Measurements from ENCODE around the gene TMEM213. TPM values are rescaled to one million over a fixed set of nuclear protein-coding genes. Genes with fewer than 3 reads are reported as not detected.
"Not testable (repeated sequence)": the region's sequence is repeated elsewhere in the genome, so short reads cannot be mapped to it uniquely, and the experiment has no call there.

Gene TMEM213
- total RNA-seq, 2 donors from 2014 or later: not detected

DNA sequence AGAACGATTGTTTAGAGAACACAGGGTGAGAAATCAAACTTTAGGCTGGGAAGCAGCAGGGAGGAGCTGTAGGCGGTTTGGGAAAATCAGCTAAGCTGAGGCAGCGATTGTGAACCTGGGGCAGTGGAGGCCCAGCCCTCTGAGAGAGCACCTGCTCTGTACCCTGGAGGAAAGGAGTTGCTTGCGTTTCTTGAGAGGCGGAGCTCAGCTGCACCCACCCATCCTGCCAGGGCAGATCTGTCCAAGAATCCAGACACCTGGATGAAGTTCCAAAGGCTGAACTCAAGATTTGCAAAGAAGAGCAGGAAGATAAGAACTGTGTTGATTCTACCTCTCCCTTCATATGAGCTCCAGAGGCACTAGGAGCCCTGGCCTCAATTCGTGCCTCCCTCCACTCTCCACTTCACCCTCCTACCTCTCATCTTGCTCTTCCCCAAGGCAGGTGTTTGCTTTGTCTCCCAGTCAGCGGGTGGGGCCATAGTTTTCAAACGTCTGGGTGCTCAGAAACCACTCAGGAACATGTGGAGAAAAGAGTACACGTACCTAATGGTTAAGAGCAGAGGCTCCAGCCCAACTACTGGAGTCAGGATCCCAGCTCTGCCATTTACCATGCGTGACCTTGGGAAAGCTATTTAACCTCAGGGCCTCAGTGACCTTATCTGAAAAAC, 21.5 kb upstream of the TMEM213 start:
- Histone ChIP-seq H3K4me1 (ENCODE audit: control insufficient read depth in 1 of 2, low read depth in 2 of 2) (no peaks in the 10 kb centered on the region), H3K4me3 (no peak overlapping the region), H3K9me3 (no peaks in the 10 kb centered on the region), H3K27me3 (replicated peaks; ENCODE audit: insufficient read depth) (no peaks in the 10 kb centered on the region), H3K36me3 (no peaks in the 10 kb centered on the region), H3K27ac (no peak overlapping the region)
- no peak for ATAC-seq (ENCODE audit: insufficient number of reproducible peaks, low FRiP score, low read depth)
- no peak for DNase-seq (ENCODE audit: low spot score)
- TF ChIP-seq, protein P1, sequence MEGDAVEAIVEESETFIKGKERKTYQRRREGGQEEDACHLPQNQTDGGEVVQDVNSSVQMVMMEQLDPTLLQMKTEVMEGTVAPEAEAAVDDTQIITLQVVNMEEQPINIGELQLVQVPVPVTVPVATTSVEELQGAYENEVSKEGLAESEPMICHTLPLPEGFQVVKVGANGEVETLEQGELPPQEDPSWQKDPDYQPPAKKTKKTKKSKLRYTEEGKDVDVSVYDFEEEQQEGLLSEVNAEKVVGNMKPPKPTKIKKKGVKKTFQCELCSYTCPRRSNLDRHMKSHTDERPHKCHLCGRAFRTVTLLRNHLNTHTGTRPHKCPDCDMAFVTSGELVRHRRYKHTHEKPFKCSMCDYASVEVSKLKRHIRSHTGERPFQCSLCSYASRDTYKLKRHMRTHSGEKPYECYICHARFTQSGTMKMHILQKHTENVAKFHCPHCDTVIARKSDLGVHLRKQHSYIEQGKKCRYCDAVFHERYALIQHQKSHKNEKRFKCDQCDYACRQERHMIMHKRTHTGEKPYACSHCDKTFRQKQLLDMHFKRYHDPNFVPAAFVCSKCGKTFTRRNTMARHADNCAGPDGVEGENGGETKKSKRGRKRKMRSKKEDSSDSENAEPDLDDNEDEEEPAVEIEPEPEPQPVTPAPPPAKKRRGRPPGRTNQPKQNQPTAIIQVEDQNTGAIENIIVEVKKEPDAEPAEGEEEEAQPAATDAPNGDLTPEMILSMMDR (IDR thresholded peaks at IDR 0.05): no peak

DNA sequence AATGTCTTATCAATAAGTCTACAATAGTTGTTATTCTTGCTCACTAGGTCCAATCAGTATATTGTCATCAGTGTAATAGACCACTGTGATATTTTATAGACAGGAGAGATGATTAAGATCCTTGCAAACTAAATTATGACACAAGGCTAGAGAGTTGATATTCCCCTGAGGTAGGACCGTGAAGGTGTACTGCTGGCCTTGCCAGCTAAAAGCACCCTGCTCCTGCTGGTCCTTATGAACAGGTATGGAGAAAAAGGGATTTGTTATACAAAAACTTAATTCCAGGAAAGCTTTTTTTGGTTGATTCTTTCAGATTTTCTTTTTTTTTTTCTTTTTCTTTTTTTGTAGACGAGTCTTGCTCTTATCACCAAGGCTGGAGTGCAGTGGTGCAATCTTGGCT, 16.8 kb upstream of the TMEM213 start:
- TF ChIP-seq, protein P1 (IDR thresholded peaks at IDR 0.05): no peak
- no peaks in the 10 kb centered on the region for H3K4me1 ChIP-seq (ENCODE audit: control insufficient read depth in 1 of 2, low read depth in 2 of 2)
- no peak for ATAC-seq (ENCODE audit: insufficient number of reproducible peaks, low FRiP score, low read depth)
- H3K27me3 ChIP-seq (replicated peaks; ENCODE audit: insufficient read depth): no peaks in the 10 kb centered on the region
- H3K27ac ChIP-seq: no peak overlapping the region
- H3K36me3 ChIP-seq: no peaks in the 10 kb centered on the region
- no peak overlapping the region for H3K4me3 ChIP-seq
- H3K9me3 ChIP-seq: no peaks in the 10 kb centered on the region
- DNase-seq (ENCODE audit: low spot score): no peak

DNA sequence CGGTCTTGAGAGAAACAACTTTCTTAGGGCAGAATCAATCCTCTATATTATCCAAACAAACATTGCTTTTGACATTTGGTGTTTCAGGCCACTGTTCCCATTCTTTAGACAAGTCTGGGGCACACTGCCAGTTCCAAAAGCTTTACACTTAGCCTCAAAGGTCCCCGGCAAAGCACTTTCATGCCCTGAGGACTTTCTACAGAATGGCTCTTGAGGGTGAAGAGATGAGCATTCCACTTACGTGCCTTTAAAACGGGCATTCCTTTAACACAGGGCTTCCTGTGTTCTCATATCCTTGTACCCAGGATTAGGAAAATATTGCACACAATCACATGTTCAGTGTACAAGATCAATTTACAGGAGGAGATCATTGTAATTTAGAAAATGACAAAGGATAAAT, 13.1 kb upstream of the TMEM213 start:
- no peaks in the 10 kb centered on the region for H3K4me1 ChIP-seq (ENCODE audit: control insufficient read depth in 1 of 2, low read depth in 2 of 2)
- no peak for DNase-seq (ENCODE audit: low spot score)
- TF ChIP-seq, protein P1 (IDR thresholded peaks at IDR 0.05): no peak
- no peaks in the 10 kb centered on the region for H3K36me3 ChIP-seq
- no peak overlapping the region for H3K4me3 ChIP-seq
- H3K9me3 ChIP-seq: no peaks in the 10 kb centered on the region
- no peak for ATAC-seq (ENCODE audit: insufficient number of reproducible peaks, low FRiP score, low read depth)
- no peaks in the 10 kb centered on the region for H3K27me3 ChIP-seq (replicated peaks; ENCODE audit: insufficient read depth)
- H3K27ac ChIP-seq: no peak overlapping the region

DNA sequence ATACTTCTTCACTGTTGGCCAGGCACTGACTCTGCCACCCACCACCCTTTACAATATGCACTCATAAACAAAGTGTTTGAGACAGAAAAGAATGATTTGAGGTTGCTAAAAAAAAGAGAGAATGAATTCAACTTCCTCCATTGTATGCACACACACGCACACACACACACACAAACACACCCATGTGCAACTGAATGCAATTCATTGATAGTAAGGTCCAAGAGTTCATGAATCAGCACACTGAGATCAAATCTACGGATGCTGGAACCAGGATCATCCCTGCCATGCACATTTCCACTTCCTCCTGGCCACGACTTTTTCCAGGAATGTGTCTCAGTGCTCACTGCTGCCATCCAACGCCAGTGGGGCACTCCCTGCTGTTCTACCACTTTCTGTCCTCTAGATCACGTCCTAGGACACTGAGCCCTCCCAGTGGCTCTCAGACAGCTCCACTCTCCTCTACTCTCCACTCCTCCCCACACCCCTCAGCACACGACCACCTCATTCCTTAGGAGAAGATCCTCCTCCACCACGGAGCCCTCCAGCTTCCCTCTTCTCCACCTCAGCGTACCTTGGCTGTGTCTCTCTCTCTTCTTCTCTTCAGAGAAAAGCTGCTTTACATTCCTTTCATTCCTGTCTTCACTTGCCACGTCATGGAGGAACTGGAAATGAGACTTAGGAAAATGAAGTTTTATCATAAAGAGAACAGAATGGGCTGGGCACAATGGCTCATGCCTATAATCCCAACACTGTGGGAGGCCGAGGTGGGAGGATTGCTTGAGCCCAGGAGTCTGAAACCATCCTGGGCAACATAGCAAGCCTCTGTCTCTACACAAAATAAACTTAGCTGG, 12.0 kb upstream of the TMEM213 start:
- no peaks in the 10 kb centered on the region for H3K36me3 ChIP-seq
- no peak overlapping the region for H3K4me3 ChIP-seq
- no peaks in the 10 kb centered on the region for H3K27me3 ChIP-seq (replicated peaks; ENCODE audit: insufficient read depth)
- no peak for DNase-seq (ENCODE audit: low spot score)
- TF ChIP-seq, protein P1 (IDR thresholded peaks at IDR 0.05): no peak
- no peaks in the 10 kb centered on the region for H3K4me1 ChIP-seq (ENCODE audit: control insufficient read depth in 1 of 2, low read depth in 2 of 2)
- no peaks in the 10 kb centered on the region for H3K9me3 ChIP-seq
- H3K27ac ChIP-seq: no peak overlapping the region
- no peak for ATAC-seq (ENCODE audit: insufficient number of reproducible peaks, low FRiP score, low read depth)

DNA sequence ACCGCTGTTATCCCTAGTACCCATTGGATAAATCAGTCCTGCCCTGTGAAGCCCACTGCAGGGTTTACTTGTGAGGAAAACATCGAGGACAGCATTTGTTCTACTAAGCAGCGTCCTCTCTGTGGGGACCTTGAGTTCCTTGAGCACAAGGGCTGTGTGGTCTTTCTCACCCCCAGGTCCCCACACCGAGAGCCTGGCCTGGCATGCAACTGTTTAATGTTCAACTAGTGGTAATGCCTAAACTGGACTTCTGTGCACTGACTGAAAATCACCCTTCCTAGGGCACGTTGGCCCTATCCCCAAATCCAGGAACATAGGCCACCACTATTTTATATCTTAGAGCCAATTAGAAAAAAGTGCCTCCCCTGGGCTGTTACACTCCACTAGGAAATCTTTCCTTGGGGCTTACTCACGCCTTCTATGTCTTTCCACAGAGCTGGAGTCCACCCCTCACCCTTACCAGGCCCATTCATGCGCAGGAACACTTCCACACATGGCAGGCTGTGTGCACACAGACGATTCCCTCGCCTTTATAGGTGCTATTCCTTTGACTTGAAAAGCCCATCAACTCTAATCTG, 1.7 kb upstream of the TMEM213 start:
- Histone ChIP-seq H3K27ac (no peak overlapping the region), H3K36me3 (no peaks in the 10 kb centered on the region), H3K27me3 (replicated peaks; ENCODE audit: insufficient read depth) (no peaks in the 10 kb centered on the region), H3K4me3 (no peak overlapping the region), H3K9me3 (no peaks in the 10 kb centered on the region), H3K4me1 (ENCODE audit: control insufficient read depth in 1 of 2, low read depth in 2 of 2) (no peaks in the 10 kb centered on the region)
- TF ChIP-seq, protein P1 (IDR thresholded peaks at IDR 0.05): no peak
- ATAC-seq (ENCODE audit: insufficient number of reproducible peaks, low FRiP score, low read depth) (no peak), DNase-seq (ENCODE audit: low spot score) (no peak)

DNA sequence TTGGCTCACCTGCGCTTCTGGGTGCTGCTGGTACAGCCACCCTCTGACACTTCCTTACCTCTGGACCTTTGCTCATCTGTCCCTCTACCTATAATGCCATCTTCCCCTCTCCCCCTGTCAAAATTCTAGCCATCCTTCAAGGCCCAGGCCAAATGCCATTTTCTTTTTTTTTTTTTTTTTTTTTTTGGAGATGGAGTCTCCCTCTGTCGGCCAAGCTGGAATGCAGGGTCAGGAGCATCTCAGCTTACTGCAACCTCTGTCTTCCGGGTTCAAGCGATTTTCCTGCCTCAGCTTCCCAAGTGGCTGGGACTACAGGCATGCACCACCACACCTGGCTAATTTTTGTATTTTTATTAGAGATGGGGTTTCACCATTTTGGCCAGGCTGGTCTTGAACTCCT, 748 bp upstream of the TMEM213 start:
- H3K4me3 ChIP-seq; H3K27me3 ChIP-seq (replicated peaks; ENCODE audit: insufficient read depth); H3K27ac ChIP-seq; DNase-seq (ENCODE audit: low spot score); H3K9me3 ChIP-seq; H3K4me1 ChIP-seq (ENCODE audit: control insufficient read depth in 1 of 2, low read depth in 2 of 2); H3K36me3 ChIP-seq; ATAC-seq (ENCODE audit: insufficient number of reproducible peaks, low FRiP score, low read depth): not testable (repeated sequence)

Data from thoracic aorta (tissue), 2 donors.